Measurements from ENCODE around the gene GNG7.
"Not testable (repeated sequence)": the region's sequence is repeated elsewhere in the genome, so short reads cannot be mapped to it uniquely, and the experiment has no call there.

- not testable (repeated sequence) for TF ChIP-seq CTCF (optimal IDR thresholded peaks at IDR 0.05 in 1 of 3, IDR thresholded peaks at IDR 0.05 in 1 of 3, conservative IDR thresholded peaks at IDR 0.05 in 1 of 3; ENCODE audit: extremely low read depth in 1 of 3, insufficient read depth in 2 of 3, low read length in 3 of 3); EZH2 (IDR thresholded peaks at IDR 0.05; ENCODE audit: low read length)
Observed at GRCh38 chr19:2580396-2580795, 122.1 kb downstream of the GNG7 start.
